ENCODE measurements around the gene ENPP5. TPM values are rescaled to one million over a fixed set of nuclear protein-coding genes. Genes with fewer than 3 reads are reported as not detected.

Gene ENPP5
- total RNA-seq, 3 donors from 2014 or later, result 1.5 to 4.1 (median 4.0) TPM

GRCh38 chr6:46207174-46207573 is 36.4 kb upstream of the ENPP5 start:
- no peaks in the 10 kb centered on the region for H3K36me3 ChIP-seq (ENCODE audit: low read depth)
- ATAC-seq, result no peak
- DNase-seq, result no peak
- no peak overlapping the region for H3K4me3 ChIP-seq
- no peaks in the 10 kb centered on the region for H3K4me1 ChIP-seq (ENCODE audit: low read depth)
- H3K9me3 ChIP-seq, result no peaks in the 10 kb centered on the region
- no peak for TF ChIP-seq CTCF (IDR thresholded peaks at IDR 0.05)
- intact Hi-C loops (cut with DNase I, micrococcal nuclease), result no loop called here

GRCh38 chr6:46204880-46205650 is 34.3 kb upstream of the ENPP5 start:
- intact Hi-C loops (cut with DNase I, micrococcal nuclease), result no loop called here
- DNase-seq (no peak), ATAC-seq (no peak)
- H3K9me3 ChIP-seq, result no peaks in the 10 kb centered on the region
- H3K4me3 ChIP-seq, result no peak overlapping the region
- no peaks in the 10 kb centered on the region for H3K36me3 ChIP-seq (ENCODE audit: low read depth)
- H3K4me1 ChIP-seq (ENCODE audit: low read depth), result no peaks in the 10 kb centered on the region
- no peak for TF ChIP-seq CTCF (IDR thresholded peaks at IDR 0.05)

- ATAC-seq (no peak), DNase-seq (no peak)
- no peaks in the 10 kb centered on the region for H3K9me3 ChIP-seq
- no peak overlapping the region for H3K4me3 ChIP-seq
- no peaks in the 10 kb centered on the region for H3K4me1 ChIP-seq (ENCODE audit: low read depth)
- TF ChIP-seq CTCF (IDR thresholded peaks at IDR 0.05), result no peak
- intact Hi-C loops (cut with DNase I, micrococcal nuclease), result no loop called here
- no peaks in the 10 kb centered on the region for H3K36me3 ChIP-seq (ENCODE audit: low read depth)
Observed at GRCh38 chr6:46203391-46204177, 32.8 kb upstream of the ENPP5 start.

GRCh38 chr6:46201702-46202101 is 30.9 kb upstream of the ENPP5 start:
- no peak for TF ChIP-seq CTCF (IDR thresholded peaks at IDR 0.05)
- no peaks in the 10 kb centered on the region for H3K4me1 ChIP-seq (ENCODE audit: low read depth)
- DNase-seq (no peak), ATAC-seq (no peak)
- H3K4me3 ChIP-seq, result no peak overlapping the region
- no peaks in the 10 kb centered on the region for H3K9me3 ChIP-seq
- intact Hi-C loops (cut with DNase I, micrococcal nuclease), result no loop called here
- H3K36me3 ChIP-seq (ENCODE audit: low read depth), result no peaks in the 10 kb centered on the region

- no peaks in the 10 kb centered on the region for H3K9me3 ChIP-seq
- H3K4me3 ChIP-seq, result no peak overlapping the region
- no peaks in the 10 kb centered on the region for H3K36me3 ChIP-seq (ENCODE audit: low read depth)
- DNase-seq, result no peak
- no peaks in the 10 kb centered on the region for H3K4me1 ChIP-seq (ENCODE audit: low read depth)
- ATAC-seq, result no peak
- intact Hi-C loops (cut with DNase I, micrococcal nuclease), result no loop called here
- no peak for TF ChIP-seq CTCF (IDR thresholded peaks at IDR 0.05)
Observed at GRCh38 chr6:46199387-46199786, 28.6 kb upstream of the ENPP5 start.
